G401.6 (cell line): ENCODE measurements around the gene IRAK4.
"Not testable (repeated sequence)": the region's sequence is repeated elsewhere in the genome, so short reads cannot be mapped to it uniquely, and the experiment has no call there.

Source experiments
- FAIRE-seq: peaks from 2 replicates; lab custom pipeline; 2012; peaks lifted over from hg19 to GRCh38; lab: Jason Lieb, UNC

Gene IRAK4

GRCh38 chr12:43758728-43759563, at the start of gene IRAK4, which contains the start of gene PUS7L:
Gene IRAK4 (plus strand): TSS chr12:43758951. CDS start chr12:43768112, 9,161 bp downstream.
Gene PUS7L (minus strand): TSS chr12:43758790. CDS start chr12:43755245, 3,545 bp downstream.
- FAIRE-seq = peak; percentile 97

GRCh38 chr12:43711348-43711747, 47.4 kb upstream of the IRAK4 start:
- FAIRE-seq = no peak

- no peak for FAIRE-seq
These were observed 36.1 kb upstream of the IRAK4 start for GRCh38 chr12:43722621-43723020.

- no peak for FAIRE-seq
These were observed 35.6 kb upstream of the IRAK4 start for GRCh38 chr12:43723134-43723533.

GRCh38 chr12:43728117-43728516, 30.6 kb upstream of the IRAK4 start:
- FAIRE-seq = peak; percentile 95

GRCh38 chr12:43728698-43729097, 30.1 kb upstream of the IRAK4 start:
- no peak for FAIRE-seq

- FAIRE-seq = no peak
These were observed 28.5 kb upstream of the IRAK4 start for GRCh38 chr12:43730283-43730682.

- no peak for FAIRE-seq
These were observed 25.1 kb upstream of the IRAK4 start for GRCh38 chr12:43733687-43734086.

GRCh38 chr12:43736927-43737440, 21.8 kb upstream of the IRAK4 start:
- FAIRE-seq = no peak

- no peak for FAIRE-seq
These were observed 21.1 kb upstream of the IRAK4 start for GRCh38 chr12:43737646-43738045.

- FAIRE-seq = no peak
These were observed 18.1 kb upstream of the IRAK4 start for GRCh38 chr12:43740511-43741100.

- no peak for FAIRE-seq
These were observed 16.6 kb upstream of the IRAK4 start for GRCh38 chr12:43742106-43742505.

- no peak for FAIRE-seq
These were observed 13.9 kb upstream of the IRAK4 start for GRCh38 chr12:43744826-43745225.

GRCh38 chr12:43749016-43749415, 9.7 kb upstream of the IRAK4 start:
- no peak for FAIRE-seq

GRCh38 chr12:43750814-43751213, 7.9 kb upstream of the IRAK4 start:
- no peak for FAIRE-seq

- not testable (repeated sequence) for FAIRE-seq
These were observed 7.4 kb upstream of the IRAK4 start for GRCh38 chr12:43751360-43751759.

- no peak for FAIRE-seq
These were observed 4.7 kb upstream of the IRAK4 start for GRCh38 chr12:43754015-43754414.

GRCh38 chr12:43758247-43758727, 464 bp upstream of the IRAK4 start:
- FAIRE-seq = no peak

- FAIRE-seq = no peak
These were observed 1.6 kb downstream of the IRAK4 start for GRCh38 chr12:43760396-43760795.

GRCh38 chr12:43761500-43761899, 2.7 kb downstream of the IRAK4 start:
- no peak for FAIRE-seq

- FAIRE-seq = no peak
These were observed 3.8 kb downstream of the IRAK4 start for GRCh38 chr12:43762596-43762995.

GRCh38 chr12:43763769-43764168, 5.0 kb downstream of the IRAK4 start:
- FAIRE-seq = no peak

GRCh38 chr12:43764528-43764927, 5.8 kb downstream of the IRAK4 start:
- FAIRE-seq = no peak
